Caco-2 (cell line): ENCODE data around the gene PPFIBP1. TPM values are rescaled to one million over a fixed set of nuclear protein-coding genes. Genes with fewer than 3 reads are reported as not detected.
A peak's percentile ranks its signal among the peaks of the same experiment; 100 is the strongest.

Experiments used
- BruUV-seq: library from RNA; stranded (reverse); fragments of 400-500 nt; replicated peaks from 2 replicates; lab custom pipeline; 2021; lab: Mats Ljungman, UMichigan
- CTCF ChIA-PET: fragments of 300-600 bp; sonication (Branson Sonifier 250); formaldehyde crosslinking; loops from one replicate; lab custom pipeline; 2022; ENCODE audit warnings: antibody characterized with exemption; lab: Charles Lee
- POLR2A ChIA-PET: fragments of 300-600 bp; sonication (Branson Sonifier 250); formaldehyde crosslinking; loops from one replicate; lab custom pipeline; 2022; ENCODE audit warnings: antibody characterized with exemption; lab: Charles Lee
- DNase-seq, 2 experiments: peaks; one replicate each; pipeline versions ENCODE4 v3.0.0 to v3.0.0-alpha.2; 2020 to 2022
- H3K27me3 ChIP-seq: replicated peaks from 2 replicates; pipeline ENCODE4 v1.6.0; 2011; ENCODE audit warnings: low read length; ENCODE audit not compliant: control insufficient read depth, insufficient read depth
- H3K36me3 ChIP-seq: 2 replicates; pipeline ENCODE4 v1.5.1; 2011; ENCODE audit warnings: low read length; ENCODE audit not compliant: control insufficient read depth, insufficient read depth
- H3K4me1 ChIP-seq: fragments of 250-450 bp; sonication (Bioruptor Pico); 2 replicates; pipeline ENCODE4 v1.5.1; 2020; ENCODE audit warnings: mild to moderate bottlenecking
- H3K4me3 ChIP-seq: 2 replicates; pipeline ENCODE4 v1.5.1; 2011; ENCODE audit warnings: low read depth, mild to moderate bottlenecking, control low read depth, low read length
- H3K9me3 ChIP-seq: fragments of 250-450 bp; sonication (Bioruptor Pico); 2 replicates; pipeline ENCODE4 v1.5.1; 2020; ENCODE audit warnings: mild to moderate bottlenecking, moderate library complexity
- H3K27ac Mint-ChIP-seq: one replicate; pipeline ENCODE4 v1.8.0; 2022; ENCODE audit warnings: mixed read lengths; ENCODE audit not compliant: unreplicated experiment
- H3K27me3 Mint-ChIP-seq: one replicate; pipeline ENCODE4 v1.8.0; 2022; ENCODE audit warnings: mixed read lengths; ENCODE audit not compliant: insufficient read depth, unreplicated experiment
- H3K36me3 Mint-ChIP-seq: one replicate; pipeline ENCODE4 v1.8.0; 2022; ENCODE audit warnings: mild to moderate bottlenecking, mixed read lengths; ENCODE audit not compliant: insufficient read depth, unreplicated experiment
- H3K4me1 Mint-ChIP-seq: one replicate; pipeline ENCODE4 v1.8.0; 2022; ENCODE audit warnings: low read depth, mixed read lengths; ENCODE audit not compliant: unreplicated experiment
- H3K4me3 Mint-ChIP-seq: one replicate; pipeline ENCODE4 v1.8.0; 2022; ENCODE audit warnings: mild to moderate bottlenecking, moderate library complexity, mixed read lengths; ENCODE audit not compliant: unreplicated experiment
- H3K9me3 Mint-ChIP-seq: one replicate; pipeline ENCODE4 v1.8.0; 2022; ENCODE audit warnings: mixed read lengths; ENCODE audit not compliant: unreplicated experiment
- intact Hi-C: fragments of 100-400 bp; cut with micrococcal nuclease; formaldehyde crosslinking; loops from one replicate; pipeline ENCODE4 v1.10.0; 2022; ENCODE audit not compliant: unreplicated experiment
- total RNA-seq: library from RNA; stranded (reverse); gene quantifications from 2 replicates; pipeline ENCODE4 v1.2.3, GENCODE V29; 2022
- TF ChIP-seq, protein P1 (sequence below), 2 experiments: fragments of 200-600 bp in 1 of 2; IDR thresholded peaks; 1 replicate in 1 of 2; 2 replicates in 1 of 2; pipeline versions ENCODE4 v1.5.1 to v1.8.0; 2011 to 2022; ENCODE audit warnings: antibody characterized with exemption in 1 of 2, control low read depth in 1 of 2, inconsistent platforms in 1 of 2, low read depth in 1 of 2, low read length in 1 of 2, mild to moderate bottlenecking in 1 of 2, moderate library complexity in 1 of 2; ENCODE audit not compliant: insufficient read depth in 1 of 2, severe bottlenecking in 1 of 2, unreplicated experiment in 1 of 2

PPFIBP1 gene
- total RNA-seq, 1 experiment from 2014 or later = 109 TPM

DNA sequence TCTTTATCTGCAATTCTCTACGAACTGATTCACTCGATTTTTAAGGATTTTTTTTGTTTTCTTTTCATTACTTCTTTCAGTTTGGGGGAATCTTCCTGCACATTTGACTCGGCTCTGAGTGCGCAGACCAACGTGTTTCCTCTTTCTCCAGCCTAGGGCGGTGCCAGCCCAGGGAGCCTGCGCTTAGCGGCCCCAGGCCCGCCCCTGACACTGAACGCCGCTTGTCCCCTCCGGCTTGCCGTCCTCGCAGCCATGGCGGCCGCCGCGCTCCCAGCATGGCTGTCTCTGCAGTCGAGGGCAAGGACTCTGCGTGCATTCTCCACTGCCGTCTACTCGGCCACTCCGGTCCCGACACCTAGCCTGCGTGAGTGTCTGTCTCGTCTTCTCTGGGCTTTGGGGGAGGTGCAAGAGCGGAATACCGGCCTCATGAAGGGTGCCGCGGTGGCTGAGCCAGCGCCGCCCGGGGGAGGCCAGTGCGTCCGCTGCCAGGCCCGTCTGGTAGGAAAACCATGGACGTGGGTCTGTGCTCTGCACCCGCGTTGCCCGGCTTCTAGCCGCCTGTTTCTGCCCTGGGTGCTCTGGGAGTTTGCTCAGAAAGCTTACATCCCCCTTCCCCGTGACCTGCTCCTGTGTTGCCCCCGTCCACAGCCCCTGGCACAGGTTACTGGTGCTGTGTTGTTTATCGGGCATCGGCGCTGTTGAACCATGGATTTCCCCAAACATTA is 186.7 kb downstream of the PPFIBP1 start, which contains the start of gene MRPS35:
Gene MRPS35, plus strand, starts transcription at position 241 of the 725 bp plus-strand sequence. Its CDS starts 12 bp downstream, at position 253.
- Histone ChIP-seq H3K4me3 (peak within 1 kb of the TSS; percentile 73), H3K36me3 (no peaks in the 10 kb centered on the region), H3K27me3 (no peaks in the 10 kb centered on the region), H3K4me1 (no peaks in the 10 kb centered on the region), H3K9me3 (no peaks in the 10 kb centered on the region)
- peak; percentile 93 to 96 for DNase-seq
- ChIA-PET CTCF (interaction anchor here (0.6 kb wide), 1 partner anchor 877 kb away, joined by 6 read pairs; no protein-coding TSS in a partner anchor), POLR2A (interaction anchor here (1.2 to 1.5 kb wide), 4 partner anchors 14 to 878 kb away, joined by 3 to 6 read pairs (median 4); partner anchors contain the start of genes ITPR2, KLHL42, MANSC4 and PPFIBP1)
- H3K27me3 Mint-ChIP-seq = no peaks in the 10 kb centered on the region
- H3K27ac Mint-ChIP-seq = peak within 1 kb of the TSS; percentile 97
- H3K36me3 Mint-ChIP-seq = peaks cover 13% of the 10 kb centered on the region
- H3K4me1 Mint-ChIP-seq = peaks cover 11% of the 10 kb centered on the region
- H3K9me3 Mint-ChIP-seq = no peaks in the 10 kb centered on the region
- TF ChIP-seq, protein P1, sequence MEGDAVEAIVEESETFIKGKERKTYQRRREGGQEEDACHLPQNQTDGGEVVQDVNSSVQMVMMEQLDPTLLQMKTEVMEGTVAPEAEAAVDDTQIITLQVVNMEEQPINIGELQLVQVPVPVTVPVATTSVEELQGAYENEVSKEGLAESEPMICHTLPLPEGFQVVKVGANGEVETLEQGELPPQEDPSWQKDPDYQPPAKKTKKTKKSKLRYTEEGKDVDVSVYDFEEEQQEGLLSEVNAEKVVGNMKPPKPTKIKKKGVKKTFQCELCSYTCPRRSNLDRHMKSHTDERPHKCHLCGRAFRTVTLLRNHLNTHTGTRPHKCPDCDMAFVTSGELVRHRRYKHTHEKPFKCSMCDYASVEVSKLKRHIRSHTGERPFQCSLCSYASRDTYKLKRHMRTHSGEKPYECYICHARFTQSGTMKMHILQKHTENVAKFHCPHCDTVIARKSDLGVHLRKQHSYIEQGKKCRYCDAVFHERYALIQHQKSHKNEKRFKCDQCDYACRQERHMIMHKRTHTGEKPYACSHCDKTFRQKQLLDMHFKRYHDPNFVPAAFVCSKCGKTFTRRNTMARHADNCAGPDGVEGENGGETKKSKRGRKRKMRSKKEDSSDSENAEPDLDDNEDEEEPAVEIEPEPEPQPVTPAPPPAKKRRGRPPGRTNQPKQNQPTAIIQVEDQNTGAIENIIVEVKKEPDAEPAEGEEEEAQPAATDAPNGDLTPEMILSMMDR (IDR thresholded peaks at IDR 0.05; ENCODE audit: insufficient read depth in 1 of 2, low read depth in 1 of 2, low read length in 1 of 2, severe bottlenecking in 1 of 2, unreplicated experiment in 1 of 2) = no peak
- intact Hi-C loops = no loop called here
- BruUV-seq = no TSS peak
- H3K4me3 Mint-ChIP-seq = peak within 1 kb of the TSS; percentile 93

DNA sequence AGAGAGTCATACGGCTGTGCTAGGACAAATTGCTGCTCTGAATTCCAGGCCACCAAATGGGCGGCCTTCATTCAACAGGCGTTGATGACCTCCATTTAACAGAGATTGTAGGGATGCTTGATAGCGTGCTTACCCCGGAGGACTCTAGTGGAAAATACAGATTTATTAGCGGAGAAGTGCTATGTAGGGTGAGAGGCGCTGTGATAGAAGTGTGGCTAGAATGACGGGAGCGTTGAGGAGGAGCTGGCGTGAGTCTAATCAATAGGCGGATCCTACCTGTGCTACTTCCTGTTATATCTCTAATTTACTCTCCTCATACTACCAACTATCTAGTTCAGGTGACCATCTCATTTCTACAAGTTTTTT is 187.3 kb downstream of the PPFIBP1 start:
- intact Hi-C loops = no loop called here
- POLR2A ChIA-PET = no interaction called here
- DNase-seq = no peak

DNA sequence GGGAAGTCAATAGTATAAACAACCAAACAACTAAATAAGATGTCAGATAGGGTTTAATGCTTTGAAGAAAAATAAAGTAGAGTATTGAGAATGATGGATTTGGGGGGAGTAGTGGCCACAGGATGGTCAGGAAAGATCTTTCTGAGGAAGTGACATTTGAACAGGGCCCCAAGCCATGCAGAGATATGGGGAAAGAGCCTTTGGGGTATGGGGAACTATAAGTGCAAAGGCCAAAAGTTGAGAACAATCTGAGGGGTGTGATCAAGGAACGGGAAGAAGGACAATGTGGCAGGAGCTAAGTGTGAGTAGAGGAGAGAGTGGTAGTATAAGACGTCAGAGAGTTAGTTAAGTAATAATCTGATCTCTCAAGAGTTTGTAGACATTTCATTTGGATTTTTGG is 188.0 kb downstream of the PPFIBP1 start:
- TF ChIP-seq, protein P1 (IDR thresholded peaks at IDR 0.05; ENCODE audit: insufficient read depth in 1 of 2, low read depth in 1 of 2, low read length in 1 of 2, severe bottlenecking in 1 of 2, unreplicated experiment in 1 of 2) = no peak
- POLR2A ChIA-PET = no interaction called here

More for the DNA sequence above, 187.3 kb downstream of the PPFIBP1 start:
- Mint-ChIP-seq H3K27ac (peak overlapping the region; percentile 97), H3K4me3 (peak overlapping the region; percentile 93), H3K36me3 (peaks cover 13% of the 10 kb centered on the region), H3K27me3 (no peaks in the 10 kb centered on the region), H3K4me1 (peaks cover 11% of the 10 kb centered on the region), H3K9me3 (no peaks in the 10 kb centered on the region)
- BruUV-seq = no TSS peak
- CTCF ChIA-PET = no interaction called here
- H3K9me3 ChIP-seq = no peaks in the 10 kb centered on the region
- no peaks in the 10 kb centered on the region for H3K4me1 ChIP-seq
- TF ChIP-seq, protein P1 (IDR thresholded peaks at IDR 0.05; ENCODE audit: insufficient read depth in 1 of 2, low read depth in 1 of 2, low read length in 1 of 2, severe bottlenecking in 1 of 2, unreplicated experiment in 1 of 2) = no peak
- no peaks in the 10 kb centered on the region for H3K27me3 ChIP-seq
- peak overlapping the region; percentile 73 for H3K4me3 ChIP-seq
- H3K36me3 ChIP-seq = no peaks in the 10 kb centered on the region

More for the DNA sequence above, 188.0 kb downstream of the PPFIBP1 start:
- H3K4me3 ChIP-seq = peak overlapping the region; percentile 73
- H3K36me3 ChIP-seq = no peaks in the 10 kb centered on the region
- H3K36me3 Mint-ChIP-seq = peaks cover 16% of the 10 kb centered on the region
- H3K4me3 Mint-ChIP-seq = peak overlapping the region; percentile 93
- intact Hi-C loops = no loop called here
- BruUV-seq = no TSS peak
- no peaks in the 10 kb centered on the region for H3K27me3 ChIP-seq
- no peaks in the 10 kb centered on the region for H3K27me3 Mint-ChIP-seq
- no peak for DNase-seq
- H3K9me3 Mint-ChIP-seq = no peaks in the 10 kb centered on the region
- H3K4me1 Mint-ChIP-seq = peaks cover 11% of the 10 kb centered on the region
- H3K4me1 ChIP-seq = no peaks in the 10 kb centered on the region
- peak overlapping the region; percentile 97 for H3K27ac Mint-ChIP-seq
- CTCF ChIA-PET = no interaction called here
- no peaks in the 10 kb centered on the region for H3K9me3 ChIP-seq
